Measurements from ENCODE around the gene ZNF786. TPM values are rescaled to one million over a fixed set of nuclear protein-coding genes. Genes with fewer than 3 reads are reported as not detected.

The ZNF786 gene
- total and polyA plus RNA-seq, 9 of the 15 experiments (the other 6 are each of a cell fraction or from before 2014, with no cell fraction given): 0.31 to 5.4 (median 3.0) TPM

GRCh38 chr7:149028346-149029109 lies 62.0 kb downstream of the ZNF786 start, which contains the start of gene PDIA4 (continued):
- TF ChIP-seq HES1 (IDR thresholded peaks at IDR 0.05; ENCODE audit: low read depth) (peak; percentile 69; the same call in 1 of the 2 replicates), L3MBTL2 (IDR thresholded peaks at IDR 0.05) (peak; percentile 99), ARHGAP35 (IDR thresholded peaks at IDR 0.05; ENCODE audit: partially characterized antibody) (no peak), RBBP5 (IDR thresholded peaks at IDR 0.05; ENCODE audit: borderline replicate concordance, insufficient read depth, low read length, poor library complexity, severe bottlenecking) (peak; percentile 98), POLR2AphosphoS2 (IDR thresholded peaks at IDR 0.05; ENCODE audit: low read length) (0 out of 2 replicates have a peak, but pooled peaks have one; percentile 37), SP2 (IDR thresholded peaks at IDR 0.05; ENCODE audit: extremely low read depth, low read depth, low read length, poor library complexity, severe bottlenecking) (peak; percentile 27), MTF1 (CRISPR knock-in tag; IDR thresholded peaks at IDR 0.05; ENCODE audit: borderline replicate concordance) (no peak), RFX7 (CRISPR knock-in tag; IDR thresholded peaks at IDR 0.05) (no peak), CBX5 (IDR thresholded peaks at IDR 0.05; ENCODE audit: borderline replicate concordance, low read depth) (peak; percentile 48; the same call in 1 of the 2 replicates), ATF7 (IDR thresholded peaks at IDR 0.05) (peak; percentile 89), NFATC3 (IDR thresholded peaks at IDR 0.05) (no peak), SMAD3 (CRISPR knock-in tag; conservative IDR thresholded peaks at IDR 0.05) (0 out of 2 replicates have a peak, but pooled peaks have one; percentile 62), RFX1 (IDR thresholded peaks at IDR 0.05) (peak; percentile 54; the same call in 1 of the 2 replicates), XRCC5 (IDR thresholded peaks at IDR 0.05; ENCODE audit: low read depth, low read length) (peak; percentile 33), ZNF143 (CRISPR knock-in tag; IDR thresholded peaks at IDR 0.05) (peak; percentile 50; the same call in 1 of the 2 replicates), RAD21 (CRISPR knock-in tag; conservative IDR thresholded peaks at IDR 0.05 in 1 of 2, IDR thresholded peaks at IDR 0.05 in 1 of 2) (peak; percentile 12 to 23; a peak in 2 of 4 replicates), ZBTB12 (CRISPR knock-in tag; IDR thresholded peaks at IDR 0.05) (0 out of 2 replicates have a peak, but pooled peaks have one; percentile 18), ZNF398 (CRISPR knock-in tag; IDR thresholded peaks at IDR 0.05) (no peak)
- TF ChIP-seq, protein P1, sequence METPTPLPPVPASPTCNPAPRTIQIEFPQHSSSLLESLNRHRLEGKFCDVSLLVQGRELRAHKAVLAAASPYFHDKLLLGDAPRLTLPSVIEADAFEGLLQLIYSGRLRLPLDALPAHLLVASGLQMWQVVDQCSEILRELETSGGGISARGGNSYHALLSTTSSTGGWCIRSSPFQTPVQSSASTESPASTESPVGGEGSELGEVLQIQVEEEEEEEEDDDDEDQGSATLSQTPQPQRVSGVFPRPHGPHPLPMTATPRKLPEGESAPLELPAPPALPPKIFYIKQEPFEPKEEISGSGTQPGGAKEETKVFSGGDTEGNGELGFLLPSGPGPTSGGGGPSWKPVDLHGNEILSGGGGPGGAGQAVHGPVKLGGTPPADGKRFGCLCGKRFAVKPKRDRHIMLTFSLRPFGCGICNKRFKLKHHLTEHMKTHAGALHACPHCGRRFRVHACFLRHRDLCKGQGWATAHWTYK (CRISPR knock-in tag; IDR thresholded peaks at IDR 0.05): peak; percentile 77; the same call in 1 of the 2 replicates
- TF ChIP-seq, protein P2, sequence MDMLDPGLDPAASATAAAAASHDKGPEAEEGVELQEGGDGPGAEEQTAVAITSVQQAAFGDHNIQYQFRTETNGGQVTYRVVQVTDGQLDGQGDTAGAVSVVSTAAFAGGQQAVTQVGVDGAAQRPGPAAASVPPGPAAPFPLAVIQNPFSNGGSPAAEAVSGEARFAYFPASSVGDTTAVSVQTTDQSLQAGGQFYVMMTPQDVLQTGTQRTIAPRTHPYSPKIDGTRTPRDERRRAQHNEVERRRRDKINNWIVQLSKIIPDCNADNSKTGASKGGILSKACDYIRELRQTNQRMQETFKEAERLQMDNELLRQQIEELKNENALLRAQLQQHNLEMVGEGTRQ (CRISPR knock-in tag; IDR thresholded peaks at IDR 0.05): peak; percentile 81
- TF ChIP-seq, protein P3, sequence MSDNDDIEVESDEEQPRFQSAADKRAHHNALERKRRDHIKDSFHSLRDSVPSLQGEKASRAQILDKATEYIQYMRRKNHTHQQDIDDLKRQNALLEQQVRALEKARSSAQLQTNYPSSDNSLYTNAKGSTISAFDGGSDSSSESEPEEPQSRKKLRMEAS (CRISPR knock-in tag; IDR thresholded peaks at IDR 0.05): peak; percentile 100
